Heart left ventricle (tissue), 16 donors: Measurements from ENCODE around the gene GGT1. TPM values are rescaled to one million over a fixed set of nuclear protein-coding genes. Genes with fewer than 3 reads are reported as not detected.
"Not testable (repeated sequence)": the region's sequence is repeated elsewhere in the genome, so short reads cannot be mapped to it uniquely, and the experiment has no call there.

ENCODE experiments used
- ATAC-seq, 4 donors: fragments of 200-7000 bp; cut with Tn5 transposase; one replicate each; pipeline ENCODE4 v1.9.1; 2020 to 2022; ENCODE audit warnings: moderate library complexity in 4 of 4, mild to moderate bottlenecking in 3 of 4, moderate number of reproducible peaks in 1 of 4
- DNase-seq, 5 donors: peaks; one replicate each; pipeline ENCODE4 v3.0.0-alpha.2; 2020
- H3K27ac ChIP-seq, 12 donors: fragments of 200-600 bp; sonication (generic) in 4 of 12; one replicate each; pipeline versions ENCODE4 v1.5.0 to v1.8.0; 2016 to 2022; ENCODE audit warnings: mild to moderate bottlenecking in 2 of 12
- H3K27me3 ChIP-seq, 9 donors: fragments of 200-600 bp; sonication (generic) in 2 of 9; one replicate each; pipeline versions ENCODE4 v1.5.1 to v1.8.0; 2016 to 2022; ENCODE audit warnings: mild to moderate bottlenecking in 3 of 9
- H3K36me3 ChIP-seq, 9 donors: fragments of 200-600 bp; sonication (generic) in 2 of 9; one replicate each; pipeline versions ENCODE4 v1.5.0 to v1.8.0; 2018 to 2022; ENCODE audit warnings: mild to moderate bottlenecking in 2 of 9
- H3K4me1 ChIP-seq, 12 donors: fragments of 200-600 bp; sonication (generic) in 4 of 12; one replicate each; pipeline versions ENCODE4 v1.5.0 to v1.8.0; 2016 to 2022; ENCODE audit warnings: mild to moderate bottlenecking in 3 of 12
- H3K4me3 ChIP-seq, 12 donors: fragments of 200-600 bp; sonication (generic) in 4 of 12; one replicate each; pipeline versions ENCODE4 v1.5.0 to v1.8.0; 2017 to 2022; ENCODE audit warnings: mild to moderate bottlenecking in 9 of 12, moderate library complexity in 4 of 12
- H3K9me3 ChIP-seq, 12 donors: fragments of 200-600 bp; sonication (generic) in 4 of 12; one replicate each; pipeline versions ENCODE4 v1.5.0 to v1.8.0; 2016 to 2022; ENCODE audit warnings: mild to moderate bottlenecking in 1 of 12
- WGBS, 4 donors: extraction: QIAGEN DNeasy Blood & Tissue Kit in 2 of 4; methylation state at CpG; one replicate each; pipeline versions ENCODE4 v1.1.5 to v1.1.7; 2013 to 2018; 5-methylcytosine and 5-hydroxymethylcytosine counted together
- intact Hi-C, 10 donors: fragments of 100-400 bp; cut with DNase I; formaldehyde crosslinking; loops; one replicate each; pipeline versions ENCODE4 v1.11.1 to v1.14.2; 2022
- polyA plus RNA-seq, 2 donors: library from polyadenylated mRNA; stranded (reverse); fragments of 200-250 nt; gene quantifications; one replicate each; pipeline ENCODE4 v1.2.3, GENCODE V29; 2013
- total RNA-seq, 9 donors: library from RNA; depleted of rRNA in 2 of 9; stranded (reverse); fragments of >200 nt in 2 of 9; fragmentation: NEBNext Ultra II Directional in 3 of 9; extraction: Animal tissue kit (Norgen Biotek cat#: 25700) in 3 of 9; gene quantifications; one replicate each; pipeline versions ENCODE4 v1.1.0 to v1.2.4, GENCODE V29; 2016 to 2023
- TF ChIP-seq, protein P1 (sequence below), 12 donors: fragments of 200-600 bp; sonication (generic) in 4 of 12; IDR thresholded peaks; one replicate each; pipeline versions ENCODE4 v1.5.0 to v1.8.0; 2018 to 2022; ENCODE audit warnings: antibody characterized with exemption in 12 of 12, mild to moderate bottlenecking in 5 of 12
- donor health status: ischemic (EF 13 %, LVEDD 7.1; RV severe dilation, severe dysfunction).
- donor health status: healthy with polysubstance abuse.
- donor health status: DM: no; HTN: yes; CAD: no.
- donor health status: DM: no; HTN: no; CAD: no.
- donor health status: ischemic (EF 25% LVEDD 6.9; RV normal size, moderate dysfunction).
- donor health status: ischemic (EF 25% LVEDD 5.7; RV mildly dilated, moderate dysfunction).
- donor health status: healthy.
- donor health status: DM: yes; HTN: yes; CAD: no.
- donor health status: ischemic (EF 35%, LVEDD 5.7; RV mildly dilated, moderate dysfunction).
- donor health status: nonischemic (EF 11% LVEDD 7.7; RV severe dilation, severe dysfunction).
- donor health status: DM: yes; HTN: yes; CAD: no.
- donor health status: PGD.
- donor health status: ischemic (EF 29% LVEDD 5.4; RV normal size, mild dysfunction).
- donor health status: nonischemic (EF 23%, LVEDD 6.1; RV moderate dilation, normal function).

The GGT1 gene
- total and polyA plus RNA-seq, 11 donors: 0.83 to 8.2 (median 1.5) TPM; not detected in 1

DNA sequence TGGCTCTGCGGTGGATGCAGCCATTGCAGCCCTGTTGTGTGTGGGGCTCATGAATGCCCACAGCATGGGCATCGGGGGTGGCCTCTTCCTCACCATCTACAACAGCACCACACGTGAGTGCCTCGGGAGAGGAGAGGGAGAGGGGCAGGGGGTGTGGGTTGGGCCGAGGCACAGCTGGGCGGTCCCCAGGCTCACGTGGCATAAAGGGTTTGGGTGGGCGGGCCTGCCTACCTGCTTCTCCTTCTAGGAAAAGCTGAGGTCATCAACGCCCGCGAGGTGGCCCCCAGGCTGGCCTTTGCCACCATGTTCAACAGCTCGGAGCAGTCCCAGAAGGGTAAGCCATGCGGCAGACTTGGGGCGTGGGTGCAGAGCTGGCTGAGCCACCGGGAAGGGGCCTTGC is 11.8 kb downstream of the GGT1 start:
- H3K27me3 ChIP-seq, H3K27ac ChIP-seq, DNase-seq, ATAC-seq, H3K36me3 ChIP-seq, H3K9me3 ChIP-seq, H3K4me1 ChIP-seq, intact Hi-C loops, H3K4me3 ChIP-seq: not testable (repeated sequence)
- WGBS, 4 donors: 73 to 82% (median 78%) methylated on average over 11 to 15 of the region's 15 CpGs

DNA sequence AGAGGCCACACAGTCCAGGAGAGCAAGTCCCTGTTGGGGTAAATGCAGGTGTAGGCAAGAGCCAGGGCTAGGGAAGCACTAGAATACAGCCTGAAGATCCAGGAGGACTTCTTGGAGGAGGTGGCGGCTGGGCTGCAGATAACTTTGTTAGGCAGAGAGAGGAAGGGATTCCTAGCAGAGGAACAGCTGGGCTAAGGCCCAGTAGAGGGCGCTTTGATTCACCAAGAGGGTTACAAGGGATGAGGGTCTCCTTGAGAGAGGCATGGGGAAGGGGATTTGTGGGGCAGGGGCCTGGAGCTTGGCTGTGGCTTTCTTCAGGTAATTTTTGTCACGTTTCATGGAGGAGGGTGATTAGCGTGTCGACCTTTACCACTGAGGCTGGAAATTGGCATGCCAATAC is 18.3 kb downstream of the GGT1 start:
- ATAC-seq, H3K4me1 ChIP-seq, H3K27ac ChIP-seq, H3K27me3 ChIP-seq, H3K9me3 ChIP-seq, DNase-seq, intact Hi-C loops, H3K4me3 ChIP-seq, H3K36me3 ChIP-seq: not testable (repeated sequence)
- 60 to 92% (median 70%) methylated on average over 1 to 4 of the region's 5 CpGs for WGBS, 4 donors

DNA sequence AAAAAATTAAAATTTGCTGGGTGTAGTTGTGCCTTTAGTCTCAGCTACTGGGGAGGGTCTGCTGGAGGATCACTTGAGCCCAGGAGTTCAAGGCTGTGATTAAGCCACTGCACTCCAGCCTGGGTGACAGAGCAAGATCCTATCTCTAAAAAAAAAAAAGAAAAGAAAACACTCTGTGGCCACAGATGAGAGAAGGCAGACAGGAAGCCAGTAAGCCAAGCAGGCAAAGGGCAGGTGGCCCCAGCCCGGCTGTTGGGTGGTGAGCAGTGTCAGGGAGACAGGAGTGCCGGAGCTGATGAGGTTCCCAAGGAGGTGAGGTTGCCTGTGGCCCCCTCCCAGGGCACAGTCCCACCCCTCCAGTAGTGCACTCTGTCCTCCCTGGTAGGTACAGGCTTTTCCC is 19.6 kb downstream of the GGT1 start:
- WGBS, 4 donors: 70 to 83% (median 75%) methylated on average over 2 of the region's 2 CpGs
- not testable (repeated sequence) for ATAC-seq, H3K4me3 ChIP-seq

DNA sequence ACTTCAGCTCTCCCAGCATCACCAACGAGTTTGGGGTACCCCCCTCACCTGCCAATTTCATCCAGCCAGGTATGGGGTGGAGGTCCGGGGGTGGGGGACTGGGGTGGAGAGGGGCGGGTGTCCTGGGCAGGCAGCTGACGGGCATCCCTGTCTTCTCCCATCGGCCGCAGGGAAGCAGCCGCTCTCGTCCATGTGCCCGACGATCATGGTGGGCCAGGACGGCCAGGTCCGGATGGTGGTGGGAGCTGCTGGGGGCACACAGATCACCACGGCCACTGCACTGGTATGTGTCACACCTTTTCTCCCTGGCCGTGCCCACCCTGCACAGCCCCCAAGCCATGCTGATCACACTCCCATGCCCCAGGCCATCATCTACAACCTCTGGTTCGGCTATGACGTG is 24.9 kb downstream of the GGT1 start:
- DNase-seq, H3K4me1 ChIP-seq, H3K36me3 ChIP-seq, H3K27me3 ChIP-seq, H3K4me3 ChIP-seq, H3K27ac ChIP-seq, intact Hi-C loops, ATAC-seq, H3K9me3 ChIP-seq: not testable (repeated sequence)
- 80 to 100% (median 94%) methylated on average over 1 to 13 of the region's 16 CpGs for WGBS, 4 donors

More for the DNA sequence above, 19.6 kb downstream of the GGT1 start:
- H3K36me3 ChIP-seq, H3K9me3 ChIP-seq, DNase-seq, H3K4me1 ChIP-seq, H3K27me3 ChIP-seq, intact Hi-C loops, H3K27ac ChIP-seq: not testable (repeated sequence)

DNA sequence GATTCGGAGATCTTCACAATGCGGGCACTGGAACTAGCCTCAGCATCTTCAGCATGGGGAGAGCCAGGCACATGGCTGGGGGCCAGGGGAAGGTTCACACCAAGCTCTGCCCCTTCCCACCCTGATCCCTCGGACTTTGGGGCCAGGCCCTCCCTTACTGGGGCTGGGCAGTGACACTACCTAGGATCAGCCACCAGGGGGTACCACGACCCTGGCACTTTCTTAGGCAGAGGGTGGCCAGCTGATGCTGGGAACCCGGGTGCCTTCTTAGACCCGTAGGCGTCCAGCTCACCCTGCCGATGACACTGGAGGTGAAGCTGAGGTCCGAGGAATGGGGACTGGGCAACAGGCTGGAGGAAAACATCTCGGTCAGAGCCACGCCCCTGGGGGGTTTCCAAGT is 26.1 kb downstream of the GGT1 start:
- TF ChIP-seq, protein P1, sequence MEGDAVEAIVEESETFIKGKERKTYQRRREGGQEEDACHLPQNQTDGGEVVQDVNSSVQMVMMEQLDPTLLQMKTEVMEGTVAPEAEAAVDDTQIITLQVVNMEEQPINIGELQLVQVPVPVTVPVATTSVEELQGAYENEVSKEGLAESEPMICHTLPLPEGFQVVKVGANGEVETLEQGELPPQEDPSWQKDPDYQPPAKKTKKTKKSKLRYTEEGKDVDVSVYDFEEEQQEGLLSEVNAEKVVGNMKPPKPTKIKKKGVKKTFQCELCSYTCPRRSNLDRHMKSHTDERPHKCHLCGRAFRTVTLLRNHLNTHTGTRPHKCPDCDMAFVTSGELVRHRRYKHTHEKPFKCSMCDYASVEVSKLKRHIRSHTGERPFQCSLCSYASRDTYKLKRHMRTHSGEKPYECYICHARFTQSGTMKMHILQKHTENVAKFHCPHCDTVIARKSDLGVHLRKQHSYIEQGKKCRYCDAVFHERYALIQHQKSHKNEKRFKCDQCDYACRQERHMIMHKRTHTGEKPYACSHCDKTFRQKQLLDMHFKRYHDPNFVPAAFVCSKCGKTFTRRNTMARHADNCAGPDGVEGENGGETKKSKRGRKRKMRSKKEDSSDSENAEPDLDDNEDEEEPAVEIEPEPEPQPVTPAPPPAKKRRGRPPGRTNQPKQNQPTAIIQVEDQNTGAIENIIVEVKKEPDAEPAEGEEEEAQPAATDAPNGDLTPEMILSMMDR (IDR thresholded peaks at IDR 0.05): peak in 9 of 12 donors; percentile 13 to 46 (median 31)
- ATAC-seq, H3K4me3 ChIP-seq, H3K9me3 ChIP-seq, H3K27ac ChIP-seq, intact Hi-C loops, DNase-seq, H3K27me3 ChIP-seq, H3K36me3 ChIP-seq: not testable (repeated sequence)
- peaks cover 0 to 14% (median 0%) of the 10 kb centered on the region in 12 donors for H3K4me1 ChIP-seq
- WGBS, 4 donors: 53 to 100% (median 68%) methylated on average over 1 to 9 of the region's 11 CpGs

DNA sequence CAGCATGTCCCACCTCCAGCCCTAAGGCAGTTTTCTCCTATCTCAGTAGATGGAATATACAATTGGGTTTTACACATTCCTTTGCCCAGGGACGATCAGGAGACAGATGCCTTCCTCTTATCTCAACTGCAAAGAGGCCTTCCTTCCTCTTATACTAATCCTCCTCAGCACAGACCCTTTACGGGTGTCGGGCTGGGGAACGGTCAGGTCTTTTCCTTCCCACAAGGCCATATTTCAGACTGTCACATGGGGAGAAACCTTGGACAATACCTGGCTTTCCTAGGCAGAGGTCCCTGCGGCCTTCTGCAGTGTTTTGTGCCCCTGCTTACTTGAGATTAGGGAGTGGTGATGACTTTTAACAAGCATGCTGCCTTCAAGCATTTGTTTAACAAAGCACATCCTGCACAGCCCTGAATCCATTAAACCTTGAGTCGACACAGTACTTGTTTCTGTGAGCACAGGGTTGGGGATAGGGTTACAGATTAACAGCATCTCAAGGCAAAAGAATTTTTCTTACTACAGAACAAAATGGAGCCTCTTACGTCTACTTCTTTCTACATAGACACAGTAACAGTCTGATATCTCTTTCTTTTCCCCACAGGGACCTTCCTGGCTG is 27.9 kb downstream of the GGT1 start:
- H3K4me3 ChIP-seq, H3K36me3 ChIP-seq, H3K27me3 ChIP-seq, H3K9me3 ChIP-seq, ATAC-seq, DNase-seq, intact Hi-C loops: not testable (repeated sequence)
- Histone ChIP-seq H3K4me1 (peaks cover 0 to 14% (median 0%) of the 10 kb centered on the region in 12 donors), H3K27ac (peak overlapping the region in 1 of 12 donors; percentile 9)
- WGBS, 4 donors: 55 to 68% (median 61%) methylated on average over 7 of the region's 7 CpGs

DNA sequence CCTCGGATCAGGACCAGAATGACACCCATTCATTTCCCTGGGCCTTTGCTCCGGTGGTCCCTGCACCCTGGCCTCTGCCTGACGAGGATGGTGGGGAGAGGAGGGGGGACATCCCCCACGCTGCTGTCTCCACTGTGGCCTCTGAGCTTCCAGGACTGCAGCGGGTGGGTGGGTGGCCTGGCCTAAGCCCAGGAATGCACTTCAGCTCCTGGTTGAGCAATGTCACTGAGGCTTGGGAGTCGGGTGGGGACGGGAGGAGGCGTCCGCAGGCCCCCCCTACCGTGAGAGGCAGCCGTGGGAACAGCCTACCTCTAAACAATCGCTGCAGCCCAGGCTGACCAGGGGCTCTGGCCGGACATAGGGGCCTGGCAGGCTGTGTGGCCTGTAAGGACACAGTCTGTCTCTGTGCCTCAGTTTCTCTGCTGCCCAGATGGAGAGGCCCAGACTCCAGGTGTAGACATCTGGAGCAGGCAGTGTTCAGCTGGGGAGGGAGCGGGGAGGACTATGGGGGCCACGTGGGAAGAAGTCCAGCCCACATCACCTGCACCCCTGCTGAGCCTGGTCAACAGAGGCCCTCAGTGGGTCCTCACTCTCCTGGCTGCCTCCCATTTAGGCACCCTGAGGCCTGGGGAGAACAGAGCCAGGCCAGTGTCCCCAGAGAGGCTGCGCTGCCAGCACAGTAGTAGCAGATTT is 28.6 kb downstream of the GGT1 start:
- DNase-seq: peak in 4 of 5 donors; percentile 22 to 44 (median 29)
- WGBS, 4 donors: 56 to 86% (median 66%) methylated on average over 5 to 16 of the region's 16 CpGs
- ATAC-seq: not testable (repeated sequence)

DNA sequence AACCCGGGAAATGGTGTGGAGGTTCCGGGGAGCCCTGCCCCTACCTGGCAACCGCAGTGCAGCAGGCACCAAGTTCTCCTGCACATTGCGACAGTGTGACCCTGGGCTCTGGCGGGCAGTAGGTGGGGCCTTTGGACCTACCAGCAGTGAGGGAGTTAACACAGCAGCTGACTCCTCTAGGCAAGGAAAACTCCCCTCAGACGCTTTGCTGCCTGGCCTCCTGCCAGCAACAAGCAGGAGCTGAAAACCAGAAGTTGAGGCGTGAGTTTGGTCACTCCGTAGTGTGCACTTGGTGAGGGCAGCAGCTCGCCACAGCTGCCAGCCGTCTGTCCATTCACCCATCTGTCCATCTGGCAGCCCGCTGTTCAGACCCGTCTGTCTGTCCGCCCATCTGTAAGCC is 29.6 kb downstream of the GGT1 start:
- ATAC-seq, DNase-seq, H3K36me3 ChIP-seq, intact Hi-C loops, H3K4me3 ChIP-seq, H3K9me3 ChIP-seq, H3K27ac ChIP-seq, H3K27me3 ChIP-seq: not testable (repeated sequence)
- 17 to 29% (median 19%) methylated on average over 5 to 12 of the region's 13 CpGs for WGBS, 4 donors
- H3K4me1 ChIP-seq: peaks cover 0 to 14% (median 0%) of the 10 kb centered on the region in 12 donors

More for the DNA sequence above, 28.6 kb downstream of the GGT1 start:
- H3K36me3 ChIP-seq, intact Hi-C loops, H3K27me3 ChIP-seq, H3K9me3 ChIP-seq, H3K4me3 ChIP-seq: not testable (repeated sequence)
- peak overlapping the region in 2 of 12 donors; percentile 9 to 22 for H3K27ac ChIP-seq
- H3K4me1 ChIP-seq: peaks cover 0 to 14% (median 0%) of the 10 kb centered on the region in 12 donors

DNA sequence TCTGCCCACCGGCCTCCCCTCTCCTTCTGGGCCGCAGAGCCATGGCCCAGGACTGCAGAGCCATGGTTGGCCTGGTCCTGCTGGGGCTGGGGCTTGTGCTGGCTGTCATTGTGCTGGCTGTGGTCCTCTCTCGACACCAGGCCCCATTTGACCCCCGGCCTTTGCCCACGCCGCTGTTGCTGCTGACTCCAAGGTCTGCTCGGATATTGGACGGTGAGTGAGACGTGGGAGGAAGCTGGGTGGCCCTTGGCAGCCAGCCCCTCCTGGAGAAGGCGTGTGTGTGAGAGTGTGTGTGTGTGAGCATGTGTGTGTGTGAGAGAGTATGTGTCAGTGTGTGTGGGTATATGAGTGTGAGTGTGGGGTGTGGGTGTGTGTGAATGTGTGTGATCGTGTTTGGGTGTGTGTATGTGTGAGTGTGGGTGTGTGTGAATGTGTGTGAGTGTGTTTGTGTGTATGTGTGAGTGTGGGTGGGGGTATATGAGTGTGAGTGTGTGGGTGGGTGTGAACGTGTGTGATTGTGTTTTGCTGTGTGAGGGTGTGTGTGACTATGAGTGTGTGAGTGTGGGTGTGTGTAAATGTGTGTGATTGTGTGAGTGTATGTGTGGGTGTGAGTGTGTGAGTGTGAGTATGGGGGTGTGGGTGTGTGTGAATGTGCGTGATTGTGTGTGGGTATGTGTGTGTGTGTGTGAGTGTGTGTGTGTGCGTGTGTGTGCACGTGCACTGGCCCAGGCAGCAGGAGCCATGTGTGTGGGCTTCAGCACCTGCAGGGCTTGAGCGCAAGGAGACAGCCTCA is 30.4 kb downstream of the GGT1 start:
- not testable (repeated sequence) for ATAC-seq

More for the DNA sequence above, 30.4 kb downstream of the GGT1 start:
- intact Hi-C loops, H3K9me3 ChIP-seq, H3K4me3 ChIP-seq, H3K36me3 ChIP-seq, H3K27ac ChIP-seq, DNase-seq, H3K27me3 ChIP-seq: not testable (repeated sequence)
- H3K4me1 ChIP-seq: peaks cover 0 to 14% (median 0%) of the 10 kb centered on the region in 12 donors
- 53 to 62% (median 57%) methylated on average over 15 to 16 of the region's 16 CpGs for WGBS, 4 donors
